T47D (cell line): ENCODE data around the gene ZBTB25.

Source experiments
- DNase-seq, 2 experiments: peaks; one replicate each; pipeline versions ENCODE4 v3.0.0 to v3.0.0-alpha.2; 2011 to 2012; ENCODE audit warnings: low read depth in 1 of 2, low spot score in 1 of 2
- JUND ChIP-seq: IDR thresholded peaks from 2 replicates; pipeline ENCODE4 v1.6.1; 2012; ENCODE audit warnings: low read depth
- in situ Hi-C: cut with HindIII; loops from 2 replicates; pipeline ENCODE4 v1.10.0; 2016; ENCODE audit warnings: low sequenced_read_pairs, low pct_unique_long_range_greater_than_20kb

Gene ZBTB25

GRCh38 chr14:64464651-64465050, 39.0 kb downstream of the ZBTB25 start:
- no peak for TF ChIP-seq JUND
- DNase-seq: peak in 1 of 2 experiments; percentile 29
- in situ Hi-C loops: no loop called here

- DNase-seq: no peak
- in situ Hi-C loops: no loop called here
Observed at GRCh38 chr14:64463873-64464272, 39.8 kb downstream of the ZBTB25 start.

GRCh38 chr14:64463195-64463594, 40.4 kb downstream of the ZBTB25 start:
- no peak for DNase-seq
- no peak for TF ChIP-seq JUND
- in situ Hi-C loops: no loop called here

More at GRCh38 chr14:64463873-64464272, 39.8 kb downstream of the ZBTB25 start:
- no peak for TF ChIP-seq JUND

- in situ Hi-C loops: no loop called here
- DNase-seq: no peak
- TF ChIP-seq JUND: no peak
Observed at GRCh38 chr14:64461221-64461620, 42.4 kb downstream of the ZBTB25 start.

- peak in 1 of 2 experiments; percentile 24 for DNase-seq
Observed at GRCh38 chr14:64459405-64460136, 44.1 kb downstream of the ZBTB25 start.

GRCh38 chr14:64454671-64455070, 49.0 kb downstream of the ZBTB25 start:
- in situ Hi-C loops: no loop called here
- TF ChIP-seq JUND: no peak
- DNase-seq: no peak

More at GRCh38 chr14:64459405-64460136, 44.1 kb downstream of the ZBTB25 start:
- no peak for TF ChIP-seq JUND
- in situ Hi-C loops: no loop called here

GRCh38 chr14:64450255-64450654, 53.4 kb downstream of the ZBTB25 start:
- no peak for TF ChIP-seq JUND
- in situ Hi-C loops: no loop called here
- DNase-seq: no peak

- in situ Hi-C loops: no loop called here
- no peak for DNase-seq
- TF ChIP-seq JUND: no peak
Observed at GRCh38 chr14:64447876-64448670, 55.6 kb downstream of the ZBTB25 start.

GRCh38 chr14:64444984-64445845, 58.4 kb downstream of the ZBTB25 start:
- no peak for DNase-seq
- in situ Hi-C loops: no loop called here

GRCh38 chr14:64444140-64444539, 59.5 kb downstream of the ZBTB25 start:
- TF ChIP-seq JUND: no peak
- in situ Hi-C loops: no loop called here
- DNase-seq: no peak

More at GRCh38 chr14:64444984-64445845, 58.4 kb downstream of the ZBTB25 start:
- TF ChIP-seq JUND: no peak

- in situ Hi-C loops: no loop called here
- TF ChIP-seq JUND: no peak
- DNase-seq: no peak
Observed at GRCh38 chr14:64442300-64442988, 61.2 kb downstream of the ZBTB25 start.

GRCh38 chr14:64440494-64440893, 63.1 kb downstream of the ZBTB25 start:
- DNase-seq: no peak
- in situ Hi-C loops: no loop called here
- TF ChIP-seq JUND: no peak
